ENCODE results near the gene EP300. TPM values are rescaled to one million over a fixed set of nuclear protein-coding genes. Genes with fewer than 3 reads are reported as not detected.

Gene EP300
- total RNA-seq, 5 donors from 2014 or later (not counting 1 experiment from before 2014, with no cell fraction given), result 97.6 to 161 (median 101) TPM

Other genes with a start within 250 kb of the EP300 start
- 100 to 1,000 TPM; 135 to 186 (median 140) TPM for gene ST13, start 236.0 kb upstream of the EP300 start, total RNA-seq
- 10 to 100 TPM; 15.1 to 20.7 (median 15.8) TPM for gene XPNPEP3, start 235.4 kb upstream of the EP300 start, total RNA-seq
- not detected for gene DNAJB7, start 230.5 kb upstream of the EP300 start, total RNA-seq
- gene RBX1, start 141.2 kb upstream of the EP300 start, total RNA-seq, result 10 to 100 TPM; 27.1 to 46.1 (median 39.7) TPM
- gene L3MBTL2, start 112.7 kb downstream of the EP300 start, total RNA-seq, result 10 to 100 TPM; 31.5 to 46.1 (median 42.1) TPM
- gene CHADL, start 148.3 kb downstream of the EP300 start, total RNA-seq, result 1 to 10 TPM in 4 of 5 donors, under 1 TPM in 1; 0.75 to 2.3 (median 1.2) TPM
- 100 to 1,000 TPM in 4 of 5 donors, 10 to 100 TPM in 1; 95.0 to 113 (median 104) TPM for gene RANGAP1, start 193.6 kb downstream of the EP300 start, total RNA-seq
- 10 to 100 TPM; 38.5 to 50.3 (median 47.9) TPM for gene ZC3H7B, start 208.9 kb downstream of the EP300 start, total RNA-seq

Measured in T-cell (primary cell).